Large intestine (tissue), 3 donors: ENCODE measurements around the gene TRIOBP. TPM values are rescaled to one million over a fixed set of nuclear protein-coding genes. Genes with fewer than 3 reads are reported as not detected.

ENCODE experiments used
- DNase-seq, 2 donors: peaks; one replicate each; pipeline versions ENCODE4 v3.0.0 to v3.0.0-alpha.2; 2013
- H3K27ac ChIP-seq: one replicate; pipeline ENCODE4 v1.5.1; 2013; ENCODE audit warnings: low read length
- H3K27me3 ChIP-seq: 2 replicates; pipeline ENCODE4 v1.6.1; 2013; ENCODE audit warnings: low read length; ENCODE audit not compliant: control insufficient read depth, insufficient read depth
- H3K36me3 ChIP-seq: 2 replicates; pipeline ENCODE4 v1.6.1; 2013; ENCODE audit warnings: low read length; ENCODE audit not compliant: control insufficient read depth, insufficient read depth
- H3K4me1 ChIP-seq: one replicate; pipeline ENCODE4 v1.6.1; 2013; ENCODE audit warnings: low read length; ENCODE audit not compliant: control insufficient read depth, insufficient read depth
- H3K4me3 ChIP-seq: one replicate; pipeline ENCODE4 v1.5.1; 2013; ENCODE audit warnings: low read length
- H3K9me3 ChIP-seq: one replicate; pipeline ENCODE4 v1.6.1; 2013; ENCODE audit warnings: mild to moderate bottlenecking, low read depth, low read length, moderate library complexity; ENCODE audit not compliant: control insufficient read depth
- WGBS: methylation state at CpG from one replicate; pipeline ENCODE4 v1.1.5; 2013; ENCODE audit warnings: low lambda C conversion rate; ENCODE audit not compliant: insufficient coverage; 5-methylcytosine and 5-hydroxymethylcytosine counted together
- polyA plus RNA-seq: library from polyadenylated mRNA; unstranded; fragments of 120-200 nt; gene quantifications from one replicate; pipeline ENCODE4 v1.2.1, GENCODE V29; 2013

The TRIOBP gene
- polyA plus RNA-seq, 1 donor = 43.5 TPM

DNA sequence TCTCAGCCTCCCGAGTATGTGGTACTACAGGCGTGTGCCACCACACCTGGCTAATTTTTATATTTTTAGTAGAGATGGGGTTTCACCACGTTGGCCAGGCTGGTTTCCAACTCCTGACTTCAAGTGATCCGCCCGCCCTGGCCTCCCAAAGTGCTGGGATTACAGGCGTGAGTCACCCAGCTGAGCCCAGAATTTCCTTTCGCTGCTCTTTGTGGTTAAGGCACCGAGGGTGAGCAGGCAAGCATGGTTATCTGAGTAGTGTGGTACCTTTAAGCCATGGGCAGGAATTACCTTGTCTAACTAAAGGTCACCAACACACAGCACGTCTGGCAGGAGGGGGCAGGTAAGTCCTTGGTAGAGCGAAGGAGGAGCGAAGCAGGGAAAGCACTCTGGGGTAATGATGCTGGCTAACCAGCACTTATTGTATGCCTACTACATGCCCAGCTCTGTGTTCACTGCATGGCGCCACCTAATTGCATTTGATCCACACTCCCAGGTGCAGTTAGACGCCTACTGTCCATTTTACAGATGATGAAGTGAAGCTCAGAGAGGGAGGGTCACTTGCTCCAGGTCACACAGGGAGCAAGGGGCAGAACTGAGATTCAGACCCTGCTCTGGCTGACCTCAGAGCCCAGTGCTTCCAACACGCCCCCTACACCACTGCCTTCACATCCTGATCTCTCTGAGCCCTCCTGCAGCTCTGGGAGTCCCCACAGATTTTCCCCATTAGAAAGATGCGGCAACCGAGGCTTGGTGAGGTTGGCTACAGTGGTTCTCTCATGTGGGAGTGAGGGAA, 45.7 kb downstream of the TRIOBP start:
- no peak overlapping the region for H3K4me3 ChIP-seq
- H3K4me1 ChIP-seq = peaks cover 15% of the 10 kb centered on the region
- H3K27ac ChIP-seq = no peak overlapping the region
- no peaks in the 10 kb centered on the region for H3K36me3 ChIP-seq
- H3K27me3 ChIP-seq = no peaks in the 10 kb centered on the region
- no peak for DNase-seq
- H3K9me3 ChIP-seq = no peaks in the 10 kb centered on the region
- no CpG with 5 or more reads among the region's 16 CpGs for WGBS

DNA sequence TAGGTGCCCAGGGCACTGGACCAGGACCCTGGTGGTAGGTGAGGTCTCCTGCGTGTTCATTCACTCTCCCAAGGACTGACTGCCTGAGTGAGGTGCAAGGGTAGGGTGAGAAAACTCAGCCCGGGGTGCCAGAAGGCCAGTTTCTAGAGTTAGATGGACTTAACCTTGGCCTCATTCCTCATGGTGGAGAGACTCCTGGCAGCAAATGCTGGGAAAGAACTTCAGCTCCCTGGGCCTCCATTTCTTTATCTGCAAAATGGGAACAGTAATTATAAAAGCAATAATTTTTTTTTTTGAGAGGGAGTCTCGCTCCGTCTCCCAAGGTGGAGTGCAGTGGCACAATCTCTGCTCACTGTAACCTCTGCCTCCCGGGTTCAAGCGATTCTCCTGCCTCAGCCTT, 47.7 kb downstream of the TRIOBP start:
- WGBS = 100% methylated on average over 3 of the region's 6 CpGs

DNA sequence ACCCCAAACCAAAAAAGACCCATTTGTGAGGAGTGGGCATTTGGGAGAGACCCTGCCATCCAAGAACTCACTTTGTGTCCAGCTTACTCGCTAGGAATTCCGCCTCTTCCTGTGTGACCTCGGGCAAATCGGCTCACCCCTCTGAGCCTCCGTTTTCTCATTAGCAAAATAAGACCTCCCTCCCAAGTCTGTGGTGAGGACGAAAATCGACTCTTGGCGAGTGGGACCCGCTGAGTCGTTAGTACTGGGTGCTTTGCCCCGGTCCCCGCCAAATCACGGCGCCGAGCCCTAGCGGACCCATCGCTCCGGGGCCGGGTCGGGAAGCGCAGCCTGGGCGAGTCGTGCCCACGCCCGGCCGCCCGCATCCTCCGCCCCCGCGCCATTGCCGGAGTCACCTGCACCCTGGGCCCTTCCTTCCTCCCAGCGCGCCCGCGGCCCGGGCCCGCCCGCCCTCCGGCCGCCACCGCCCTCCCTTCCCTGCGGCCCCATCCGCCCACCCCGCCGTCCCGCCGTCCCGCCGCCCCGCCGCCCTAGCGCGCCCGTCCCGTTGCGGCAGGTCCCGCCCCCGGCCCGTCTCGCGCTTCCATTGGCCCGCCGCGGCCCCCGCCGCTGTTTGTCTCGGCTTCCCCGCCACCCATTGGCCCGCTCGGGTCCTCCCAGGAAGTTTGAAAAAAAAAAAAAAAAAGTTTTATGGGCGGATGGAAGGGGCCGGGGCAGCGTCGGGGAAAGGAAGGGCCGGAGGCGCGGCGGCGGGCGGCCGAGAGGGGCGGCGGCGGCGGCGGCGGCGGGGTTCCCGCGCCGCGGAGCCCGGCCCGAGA, 48.9 kb downstream of the TRIOBP start:
- H3K36me3 ChIP-seq = peaks cover 3% of the 10 kb centered on the region
- no CpG with 5 or more reads among the region's 94 CpGs for WGBS
- H3K9me3 ChIP-seq = no peaks in the 10 kb centered on the region
- peaks cover 31% of the 10 kb centered on the region for H3K4me1 ChIP-seq
- H3K27ac ChIP-seq = peak overlapping the region; percentile 68
- DNase-seq = peak; percentile 85 to 94
- no peaks in the 10 kb centered on the region for H3K27me3 ChIP-seq
- peak overlapping the region; percentile 97 for H3K4me3 ChIP-seq

More for the DNA sequence above, 47.7 kb downstream of the TRIOBP start:
- no peak overlapping the region for H3K27ac ChIP-seq
- no peaks in the 10 kb centered on the region for H3K27me3 ChIP-seq
- no peaks in the 10 kb centered on the region for H3K36me3 ChIP-seq
- no peak for DNase-seq
- peaks cover 34% of the 10 kb centered on the region for H3K4me1 ChIP-seq
- H3K4me3 ChIP-seq = no peak overlapping the region
- H3K9me3 ChIP-seq = no peaks in the 10 kb centered on the region

DNA sequence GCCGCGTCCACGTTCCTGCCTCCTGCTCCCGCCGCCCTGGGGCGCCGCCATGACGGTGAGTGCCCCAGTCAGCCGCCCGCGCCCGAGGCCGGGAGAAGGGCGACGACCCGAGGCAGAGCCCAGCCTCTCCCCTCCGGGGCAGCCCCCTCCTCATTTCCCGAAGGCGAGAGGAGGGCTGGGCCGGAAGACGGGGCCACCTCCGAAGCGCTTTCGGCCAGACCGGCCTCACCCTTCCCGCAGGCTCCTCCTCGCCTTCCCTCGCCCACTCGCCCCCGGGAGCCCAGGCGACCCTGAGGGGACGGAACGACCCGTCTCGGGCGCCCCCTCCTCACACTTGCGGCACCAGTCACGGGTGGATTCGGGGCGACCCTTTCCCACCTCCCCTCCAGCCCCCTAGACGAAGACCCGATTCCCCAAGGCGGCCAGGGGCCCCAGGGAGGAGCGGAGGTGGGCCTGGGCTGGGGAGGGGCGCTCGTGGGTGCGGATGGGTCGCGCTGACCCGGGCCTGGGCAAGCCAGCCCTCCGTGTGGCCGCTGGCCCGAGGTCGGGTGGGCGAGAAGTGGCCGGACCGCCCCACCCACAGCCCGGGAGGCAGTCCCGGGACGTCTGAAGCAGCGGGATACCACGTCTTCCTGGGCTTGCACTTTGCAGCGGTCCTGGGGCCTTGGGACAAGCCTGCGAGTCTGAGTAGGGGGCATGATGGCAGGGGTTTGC, 49.7 kb downstream of the TRIOBP start:
- DNase-seq = peak in 1 of 2 donors; percentile 57
- no CpG with 5 or more reads among the region's 64 CpGs for WGBS
- Histone ChIP-seq H3K4me3 (peak overlapping the region; percentile 97), H3K27ac (peak overlapping the region; percentile 68), H3K27me3 (no peaks in the 10 kb centered on the region), H3K4me1 (peaks cover 26% of the 10 kb centered on the region), H3K9me3 (no peaks in the 10 kb centered on the region), H3K36me3 (peaks cover 9% of the 10 kb centered on the region)

DNA sequence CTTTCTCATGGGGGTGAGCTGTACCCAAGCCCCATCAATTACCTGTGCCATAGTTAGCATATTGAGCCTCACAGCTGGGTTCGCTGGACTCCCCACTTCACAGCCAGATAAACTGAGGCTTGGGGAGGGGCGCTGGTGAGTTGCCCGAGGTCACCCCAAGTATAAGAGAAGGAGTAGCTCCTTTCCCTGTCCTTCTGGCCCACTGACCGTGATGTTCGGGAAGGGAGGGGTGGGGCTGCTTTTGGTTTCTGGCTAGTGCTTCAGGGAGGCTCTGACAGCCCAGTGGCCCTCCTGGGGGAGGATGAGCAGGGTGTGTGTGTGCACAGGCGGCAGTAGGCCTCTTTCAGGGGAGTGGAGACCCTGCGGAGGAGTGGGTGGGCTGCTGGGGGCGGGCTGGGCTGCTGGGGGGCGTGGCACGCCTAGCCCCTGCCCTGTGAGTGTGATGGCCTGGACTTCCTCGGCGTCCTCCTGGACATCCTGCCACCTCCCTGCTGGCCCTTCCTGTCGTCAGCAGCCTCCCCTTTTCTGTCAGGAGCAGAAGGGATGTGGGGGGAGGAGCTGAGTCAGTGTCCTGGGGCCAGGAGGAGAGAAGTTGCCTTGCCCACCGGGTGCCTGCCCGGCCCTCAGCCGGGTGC, 50.3 kb downstream of the TRIOBP start:
- Histone ChIP-seq H3K4me1 (peaks cover 28% of the 10 kb centered on the region), H3K36me3 (peaks cover 13% of the 10 kb centered on the region), H3K9me3 (no peaks in the 10 kb centered on the region), H3K27ac (peak overlapping the region; percentile 68), H3K4me3 (peak overlapping the region; percentile 97), H3K27me3 (no peaks in the 10 kb centered on the region)
- WGBS = no CpG with 5 or more reads among the region's 16 CpGs
- DNase-seq = no peak

DNA sequence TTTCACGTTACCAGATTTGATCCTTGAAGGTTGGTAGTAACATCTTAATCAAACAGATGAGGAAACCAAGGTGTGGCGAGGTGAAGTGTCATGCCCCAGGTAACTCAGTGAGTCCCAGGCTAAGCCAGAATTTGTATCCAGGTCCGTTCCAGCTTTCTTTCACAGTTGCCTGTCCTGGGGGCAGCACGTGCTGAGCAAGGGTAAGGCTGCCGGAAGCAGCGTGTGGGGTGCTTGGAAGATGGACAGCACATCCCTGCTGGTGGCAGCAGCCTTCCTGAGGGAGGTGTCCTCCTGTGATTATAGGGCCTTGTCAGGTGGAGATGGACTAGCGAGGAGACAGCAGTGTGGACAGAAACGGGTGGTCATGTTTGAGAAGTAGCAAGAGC, 50.9 kb downstream of the TRIOBP start:
- peaks cover 32% of the 10 kb centered on the region for H3K4me1 ChIP-seq
- H3K27me3 ChIP-seq = no peaks in the 10 kb centered on the region
- no peak overlapping the region for H3K4me3 ChIP-seq
- DNase-seq = no peak
- peaks cover 18% of the 10 kb centered on the region for H3K36me3 ChIP-seq
- WGBS = no CpG with 5 or more reads among the region's 8 CpGs
- peak overlapping the region; percentile 8 for H3K27ac ChIP-seq
- no peaks in the 10 kb centered on the region for H3K9me3 ChIP-seq

DNA sequence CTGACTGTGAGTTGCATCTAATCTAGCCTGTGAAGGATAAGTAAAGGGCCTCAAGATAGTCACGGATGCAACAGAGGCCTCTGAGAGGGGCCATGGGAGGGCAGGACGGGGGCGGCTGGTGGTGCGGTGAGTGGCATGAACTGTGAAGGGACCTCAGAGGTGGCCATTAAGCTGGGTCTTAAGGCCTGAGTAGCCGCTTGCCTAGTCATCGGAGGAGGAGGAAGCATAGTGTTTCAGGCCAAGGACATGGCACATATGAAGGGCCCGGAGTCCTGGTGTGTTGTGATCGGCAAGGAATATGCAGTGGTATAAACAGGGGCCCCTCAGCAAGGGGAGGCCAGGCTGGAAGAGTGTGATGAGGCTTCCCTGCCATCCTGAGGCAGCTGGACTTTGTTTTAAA, 51.8 kb downstream of the TRIOBP start:
- peaks cover 25% of the 10 kb centered on the region for H3K36me3 ChIP-seq
- H3K27me3 ChIP-seq = no peaks in the 10 kb centered on the region
- H3K9me3 ChIP-seq = no peaks in the 10 kb centered on the region
- peak overlapping the region; percentile 18 for H3K27ac ChIP-seq
- WGBS = no CpG with 5 or more reads among the region's 8 CpGs
- H3K4me3 ChIP-seq = no peak overlapping the region
- peak in 1 of 2 donors; percentile 45 for DNase-seq
- H3K4me1 ChIP-seq = peaks cover 32% of the 10 kb centered on the region

DNA sequence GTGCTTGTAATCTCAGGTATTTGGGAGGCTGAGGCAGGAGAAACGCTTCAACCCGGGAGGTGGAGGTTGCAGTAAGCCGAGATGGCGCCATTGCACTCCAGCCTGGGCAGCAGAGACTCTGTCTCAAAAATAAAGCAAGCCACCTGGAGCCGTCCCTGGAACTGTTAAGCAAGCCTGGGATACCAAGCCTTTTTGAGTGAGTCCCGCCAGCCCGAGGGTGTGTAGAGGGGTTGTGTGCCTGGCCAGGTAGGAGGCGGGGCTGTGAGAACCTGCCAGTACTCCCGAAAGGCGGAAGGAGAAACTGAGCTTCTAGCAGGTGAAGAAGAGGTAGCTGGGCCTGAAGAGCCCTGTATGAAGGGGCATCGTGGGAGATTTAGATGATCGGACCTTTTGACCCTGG, 52.4 kb downstream of the TRIOBP start:
- no peak for DNase-seq
- H3K27me3 ChIP-seq = no peaks in the 10 kb centered on the region
- H3K4me3 ChIP-seq = no peak overlapping the region
- no peak overlapping the region for H3K27ac ChIP-seq
- H3K9me3 ChIP-seq = no peaks in the 10 kb centered on the region
- peaks cover 29% of the 10 kb centered on the region for H3K36me3 ChIP-seq
- WGBS = no CpG with 5 or more reads among the region's 12 CpGs
- H3K4me1 ChIP-seq = peaks cover 32% of the 10 kb centered on the region

DNA sequence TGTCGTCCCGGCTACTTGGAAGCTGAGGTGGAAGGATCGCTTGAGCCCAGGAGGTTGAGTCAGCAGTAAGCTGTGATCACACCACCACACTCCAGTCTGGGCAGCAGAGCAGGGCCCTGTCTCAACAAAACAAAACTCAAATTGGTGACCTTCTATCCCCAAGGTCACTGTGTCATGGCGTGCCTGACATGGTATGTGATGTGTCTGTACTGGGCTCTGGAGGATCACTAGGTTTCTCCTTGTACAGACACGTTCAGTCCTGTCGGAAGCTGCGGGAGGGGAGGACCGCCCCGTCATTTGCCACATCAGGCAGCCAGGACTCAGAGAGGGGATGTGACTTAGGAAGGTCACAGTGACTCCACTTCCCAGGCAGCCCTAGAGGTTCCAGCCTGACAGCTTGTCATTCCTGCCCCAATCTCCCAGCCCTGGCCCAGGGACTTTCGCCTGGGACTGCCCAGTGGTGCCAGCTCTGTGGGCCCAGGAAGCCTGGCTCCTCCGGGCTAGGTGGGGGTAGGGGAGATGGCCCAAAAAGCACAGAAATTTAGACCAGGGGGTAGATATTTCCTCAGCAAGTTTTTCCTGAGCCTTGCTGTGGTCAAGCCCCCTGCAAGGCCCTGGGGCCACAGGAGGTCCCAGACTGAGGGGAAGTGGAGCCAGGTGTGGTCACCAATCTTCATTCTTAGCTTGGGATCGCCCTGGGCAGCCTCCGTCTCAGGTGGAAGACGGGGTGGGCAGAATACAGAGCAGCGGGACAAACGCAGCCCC, 53.2 kb downstream of the TRIOBP start:
- Histone ChIP-seq H3K27me3 (no peaks in the 10 kb centered on the region), H3K36me3 (peaks cover 37% of the 10 kb centered on the region), H3K9me3 (no peaks in the 10 kb centered on the region), H3K4me3 (no peak overlapping the region), H3K4me1 (peaks cover 32% of the 10 kb centered on the region), H3K27ac (no peak overlapping the region)
- no peak for DNase-seq
- no CpG with 5 or more reads among the region's 16 CpGs for WGBS
